ENCODE results near the gene OR4N2.
"Not testable (repeated sequence)": the region's sequence is repeated elsewhere in the genome, so short reads cannot be mapped to it uniquely, and the experiment has no call there.

Gene OR4N2

GRCh38 chr14:19834203-19834848, 30.8 kb downstream of the OR4N2 start:
- not testable (repeated sequence) for DNase-seq (ENCODE audit: low spot score)

- no peak for DNase-seq (ENCODE audit: low spot score)
Observed at GRCh38 chr14:19838433-19838832, 34.9 kb downstream of the OR4N2 start.

- DNase-seq (ENCODE audit: low spot score) = peak; percentile 36
Observed at GRCh38 chr14:19851365-19851764, 47.8 kb downstream of the OR4N2 start.

DNA sequence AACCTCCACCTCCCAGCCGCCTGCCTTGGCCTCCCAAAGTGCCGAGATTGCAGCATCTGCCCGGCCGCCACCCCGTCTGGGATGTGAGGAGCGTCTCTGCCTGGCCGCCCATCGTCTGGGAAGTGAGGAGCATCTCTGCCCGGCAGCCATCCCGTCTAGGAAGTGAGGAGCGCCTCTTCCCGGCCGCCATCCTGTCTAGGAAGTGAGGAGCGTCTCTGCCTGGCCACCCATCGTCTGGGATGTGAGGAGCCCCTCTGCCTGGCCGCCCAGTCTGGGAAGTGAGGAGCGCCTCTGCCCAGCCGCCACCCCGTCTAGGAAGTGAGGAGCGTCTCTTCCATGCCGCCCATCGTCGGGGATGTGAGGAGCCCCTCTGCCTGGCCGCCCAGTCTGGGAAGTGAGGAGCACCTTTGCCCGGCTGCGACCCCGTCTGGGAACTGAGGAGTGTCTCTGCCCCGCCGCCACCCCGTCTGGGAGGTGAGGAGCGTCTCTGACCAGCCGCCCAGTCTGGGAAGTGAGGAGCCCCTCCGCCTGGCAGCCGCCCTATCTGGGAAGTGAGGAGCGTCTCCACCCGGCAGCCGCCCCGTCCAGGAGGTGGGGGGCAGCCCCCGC, 62.6 kb downstream of the OR4N2 start:
- not testable (repeated sequence) for DNase-seq (ENCODE audit: low spot score)

GRCh38 chr14:19873178-19873577, 69.6 kb downstream of the OR4N2 start:
- DNase-seq (ENCODE audit: low spot score) = no peak

- no peak for DNase-seq (ENCODE audit: low spot score)
Observed at GRCh38 chr14:19874842-19875241, 71.3 kb downstream of the OR4N2 start, which contains the start of gene OR4K2. Gene OR4K2 (plus strand): TSS chr14:19875142. CDS start chr14:19876268, 1,126 bp downstream.

DNA sequence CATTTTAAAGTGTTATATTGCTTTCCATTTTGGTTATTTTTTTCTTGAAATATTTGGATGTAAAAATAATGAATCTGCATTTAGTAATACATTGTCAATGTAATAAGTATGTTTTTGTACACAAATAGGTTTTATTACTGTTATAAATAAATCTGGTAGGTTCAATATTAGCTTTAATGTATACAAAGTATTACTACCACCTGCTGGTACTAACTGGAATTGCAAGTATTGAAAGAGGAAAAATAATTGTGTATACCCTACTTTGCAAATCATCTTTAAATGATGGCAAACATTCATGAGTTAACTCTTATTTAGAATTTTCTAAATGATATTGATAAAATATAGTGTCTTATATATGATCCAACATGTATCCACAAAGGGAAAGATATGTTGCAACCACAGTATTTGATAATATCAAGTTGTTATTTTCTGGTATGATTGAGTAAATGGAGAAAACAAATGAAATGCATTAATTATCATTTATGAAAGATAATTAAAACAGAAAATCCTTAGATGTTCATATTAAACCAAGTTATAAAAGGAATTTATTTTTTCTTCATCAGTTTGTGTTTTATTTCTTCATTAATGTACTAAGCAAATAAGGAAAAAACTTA, 74.6 kb downstream of the OR4N2 start:
- peak; percentile 50 for DNase-seq (ENCODE audit: low spot score)

All from kidney tubule cell (primary cell).